MCF 10A (cell line): ENCODE measurements around the gene DYNC2LI1. TPM values are rescaled to one million over a fixed set of nuclear protein-coding genes. Genes with fewer than 3 reads are reported as not detected.

Experiments
- BruUV-seq: library from RNA; stranded (reverse); fragments of 400-500 nt; replicated peaks from 2 replicates; lab custom pipeline; 2021; lab: Mats Ljungman, UMichigan
- CTCF ChIA-PET: fragments of 300-600 bp; sonication (Branson Sonifier 250); formaldehyde crosslinking; extraction: SDS; loops from one replicate; lab custom pipeline; 2021; ENCODE audit warnings: antibody characterized with exemption, inconsistent platforms; lab: Yijun Ruan, JAX
- POLR2A ChIA-PET: fragments of 300-600, 350-650 bp; sonication (Branson Sonifier 250); formaldehyde crosslinking; extraction: SDS; loops from one replicate; lab custom pipeline; 2020; ENCODE audit warnings: antibody characterized with exemption, inconsistent platforms; lab: Yijun Ruan, JAX
- DNase-seq: peaks from one replicate; pipeline ENCODE4 v3.0.0-alpha.2; 2018; ENCODE audit not compliant: unreplicated experiment
- H3K27ac Mint-ChIP-seq: one replicate; pipeline ENCODE4 v1.8.0; 2022; ENCODE audit warnings: mild to moderate bottlenecking, low read depth, mixed read lengths; ENCODE audit not compliant: unreplicated experiment
- H3K27me3 Mint-ChIP-seq: one replicate; pipeline ENCODE4 v1.8.0; 2022; ENCODE audit warnings: mixed read lengths; ENCODE audit not compliant: insufficient read depth, unreplicated experiment
- H3K36me3 Mint-ChIP-seq: one replicate; pipeline ENCODE4 v1.8.0; 2022; ENCODE audit warnings: mild to moderate bottlenecking, moderate library complexity, mixed read lengths; ENCODE audit not compliant: insufficient read depth, unreplicated experiment
- H3K4me1 Mint-ChIP-seq: one replicate; pipeline ENCODE4 v1.8.0; 2022; ENCODE audit warnings: mixed read lengths; ENCODE audit not compliant: insufficient read depth, unreplicated experiment
- H3K4me3 Mint-ChIP-seq: one replicate; pipeline ENCODE4 v1.8.0; 2022; ENCODE audit warnings: mild to moderate bottlenecking, moderate library complexity, mixed read lengths; ENCODE audit not compliant: unreplicated experiment
- H3K9me3 Mint-ChIP-seq: one replicate; pipeline ENCODE4 v1.8.0; 2022; ENCODE audit warnings: mixed read lengths; ENCODE audit not compliant: unreplicated experiment
- intact Hi-C: fragments of 100-400 bp; cut with micrococcal nuclease; formaldehyde crosslinking; loops from 2 replicates; pipeline ENCODE4 v1.14.1; 2022
- total RNA-seq: library from RNA; stranded (reverse); gene quantifications from 2 replicates; pipeline ENCODE4 v1.2.3, GENCODE V29; 2022
- TF ChIP-seq, protein P1 (sequence below): fragments of 200-600 bp; IDR thresholded peaks from one replicate; pipeline ENCODE4 v1.8.0; 2022; ENCODE audit warnings: antibody characterized with exemption, mild to moderate bottlenecking; ENCODE audit not compliant: unreplicated experiment

DYNC2LI1 gene
- total RNA-seq, 1 experiment from 2014 or later: 13.0 TPM

DNA sequence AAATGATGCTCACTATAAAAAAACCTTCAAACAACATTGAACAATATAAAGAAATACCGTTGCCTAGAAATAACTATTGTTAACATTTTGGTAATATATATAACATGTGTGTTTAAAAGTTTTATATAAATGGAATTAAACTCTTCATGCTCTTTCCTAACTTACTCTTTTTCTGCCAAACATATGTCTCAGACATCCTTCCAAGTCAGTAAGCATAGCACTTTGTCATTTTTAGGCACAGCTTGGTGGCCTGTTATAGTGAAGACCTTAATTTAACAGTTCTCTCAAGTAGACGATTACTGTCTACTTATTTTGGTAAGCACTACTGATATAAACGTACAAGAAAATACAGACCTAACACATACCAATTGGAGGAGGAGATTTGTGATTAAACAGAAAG, 40.9 kb downstream of the DYNC2LI1 start:
- intact Hi-C loops: no loop called here

DNA sequence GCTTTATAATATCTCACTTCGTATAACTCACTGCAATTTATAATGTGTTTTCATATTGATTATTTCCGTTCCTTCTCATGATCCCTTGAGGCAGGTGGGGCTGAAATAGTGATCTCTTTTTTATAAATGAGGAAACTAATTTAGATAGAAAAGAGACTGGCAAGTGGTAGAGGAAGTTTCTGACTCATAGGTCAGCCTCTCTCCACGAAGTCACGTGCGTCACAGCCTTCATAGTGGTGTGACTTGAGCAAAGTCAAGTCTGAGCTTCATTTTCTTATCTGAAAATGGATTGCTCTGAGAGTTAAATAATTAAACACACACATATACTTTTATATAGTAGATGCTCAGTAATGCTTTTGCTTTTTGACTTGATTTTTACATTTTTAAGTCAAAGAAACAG, 44.9 kb downstream of the DYNC2LI1 start:
- peak; percentile 52 for DNase-seq

More for the DNA sequence above, 40.9 kb downstream of the DYNC2LI1 start:
- POLR2A ChIA-PET: no interaction called here
- H3K27me3 Mint-ChIP-seq: no peaks in the 10 kb centered on the region
- H3K9me3 Mint-ChIP-seq: no peaks in the 10 kb centered on the region
- CTCF ChIA-PET: no interaction called here
- H3K36me3 Mint-ChIP-seq: peaks cover 6% of the 10 kb centered on the region
- TF ChIP-seq, protein P1, sequence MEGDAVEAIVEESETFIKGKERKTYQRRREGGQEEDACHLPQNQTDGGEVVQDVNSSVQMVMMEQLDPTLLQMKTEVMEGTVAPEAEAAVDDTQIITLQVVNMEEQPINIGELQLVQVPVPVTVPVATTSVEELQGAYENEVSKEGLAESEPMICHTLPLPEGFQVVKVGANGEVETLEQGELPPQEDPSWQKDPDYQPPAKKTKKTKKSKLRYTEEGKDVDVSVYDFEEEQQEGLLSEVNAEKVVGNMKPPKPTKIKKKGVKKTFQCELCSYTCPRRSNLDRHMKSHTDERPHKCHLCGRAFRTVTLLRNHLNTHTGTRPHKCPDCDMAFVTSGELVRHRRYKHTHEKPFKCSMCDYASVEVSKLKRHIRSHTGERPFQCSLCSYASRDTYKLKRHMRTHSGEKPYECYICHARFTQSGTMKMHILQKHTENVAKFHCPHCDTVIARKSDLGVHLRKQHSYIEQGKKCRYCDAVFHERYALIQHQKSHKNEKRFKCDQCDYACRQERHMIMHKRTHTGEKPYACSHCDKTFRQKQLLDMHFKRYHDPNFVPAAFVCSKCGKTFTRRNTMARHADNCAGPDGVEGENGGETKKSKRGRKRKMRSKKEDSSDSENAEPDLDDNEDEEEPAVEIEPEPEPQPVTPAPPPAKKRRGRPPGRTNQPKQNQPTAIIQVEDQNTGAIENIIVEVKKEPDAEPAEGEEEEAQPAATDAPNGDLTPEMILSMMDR: no peak
- DNase-seq: no peak
- no peaks in the 10 kb centered on the region for H3K4me1 Mint-ChIP-seq
- no peak overlapping the region for H3K27ac Mint-ChIP-seq
- H3K4me3 Mint-ChIP-seq: no peak overlapping the region
- no TSS peak for BruUV-seq

DNA sequence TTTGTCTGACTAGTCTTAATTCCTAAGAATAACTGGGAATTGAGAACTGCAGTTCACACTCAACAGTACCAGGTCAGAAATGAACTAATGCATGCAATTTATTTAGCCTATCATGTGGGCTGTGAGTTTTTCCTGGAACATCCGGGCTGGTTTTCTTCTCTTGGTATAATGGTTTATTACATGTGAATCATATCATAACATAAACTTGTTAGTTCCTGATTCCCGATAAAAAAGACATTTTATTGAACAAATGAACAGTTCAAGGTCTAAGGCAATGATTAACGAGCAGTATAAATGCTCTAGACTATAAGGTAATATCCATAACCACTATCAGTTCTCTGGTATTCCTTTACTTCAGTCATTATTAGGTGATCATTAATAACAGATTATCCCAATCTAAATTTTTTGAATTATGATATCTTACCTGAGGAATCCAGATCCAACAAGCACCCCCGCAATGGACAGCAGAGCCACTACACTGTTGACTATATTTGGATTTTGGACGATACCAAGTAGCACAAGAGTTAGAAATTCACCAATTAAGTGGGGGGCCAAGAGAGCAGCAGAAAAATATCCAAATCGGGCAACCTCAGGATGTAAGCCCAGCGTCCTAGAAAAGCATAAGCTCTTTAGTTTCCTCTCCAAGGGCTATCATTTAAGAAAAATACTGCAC, 45.8 kb downstream of the DYNC2LI1 start:
- intact Hi-C loops: no loop called here
- ChIA-PET POLR2A (no interaction called here), CTCF (no interaction called here)
- BruUV-seq: no TSS peak
- TF ChIP-seq, protein P1: no peak
- Mint-ChIP-seq H3K27me3 (peaks cover 41% of the 10 kb centered on the region), H3K27ac (no peak overlapping the region), H3K4me1 (no peaks in the 10 kb centered on the region), H3K9me3 (no peaks in the 10 kb centered on the region), H3K4me3 (no peak overlapping the region), H3K36me3 (no peaks in the 10 kb centered on the region)
- no peak for DNase-seq

More for the DNA sequence above, 44.9 kb downstream of the DYNC2LI1 start:
- no peaks in the 10 kb centered on the region for H3K4me1 Mint-ChIP-seq
- CTCF ChIA-PET: no interaction called here
- POLR2A ChIA-PET: no interaction called here
- no peaks in the 10 kb centered on the region for H3K36me3 Mint-ChIP-seq
- peaks cover 37% of the 10 kb centered on the region for H3K27me3 Mint-ChIP-seq
- BruUV-seq: no TSS peak
- no peaks in the 10 kb centered on the region for H3K9me3 Mint-ChIP-seq
- TF ChIP-seq, protein P1: no peak
- no peak overlapping the region for H3K27ac Mint-ChIP-seq
- intact Hi-C loops: no loop called here
- H3K4me3 Mint-ChIP-seq: no peak overlapping the region

DNA sequence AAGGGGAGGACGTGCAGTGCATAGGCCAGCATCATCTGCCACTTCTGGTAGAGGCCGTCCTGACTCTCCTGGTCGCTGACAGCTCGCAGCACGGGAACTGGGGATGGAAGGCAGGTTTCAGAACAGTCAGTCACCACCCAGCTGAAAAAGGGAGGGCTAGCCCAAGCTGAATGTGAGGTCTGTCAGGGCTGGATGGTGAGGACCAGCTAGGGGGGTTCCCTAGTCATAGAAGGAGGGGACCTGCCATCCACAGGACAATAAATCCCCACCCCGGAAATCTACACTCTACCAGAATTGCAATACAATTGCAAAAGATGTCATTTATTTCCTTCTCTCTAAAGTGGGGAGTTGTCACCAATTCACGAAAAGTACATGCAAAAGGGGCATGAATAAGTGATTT, 49.0 kb downstream of the DYNC2LI1 start:
- H3K9me3 Mint-ChIP-seq: no peaks in the 10 kb centered on the region
- ChIA-PET CTCF (no interaction called here), POLR2A (no interaction called here)
- H3K27me3 Mint-ChIP-seq: peaks cover 41% of the 10 kb centered on the region
- no peak for DNase-seq
- no peaks in the 10 kb centered on the region for H3K4me1 Mint-ChIP-seq
- TF ChIP-seq, protein P1: no peak
- no peak overlapping the region for H3K4me3 Mint-ChIP-seq
- no peaks in the 10 kb centered on the region for H3K36me3 Mint-ChIP-seq
- intact Hi-C loops: no loop called here
- BruUV-seq: no TSS peak
- no peak overlapping the region for H3K27ac Mint-ChIP-seq
